Glutamatergic neuron (in vitro differentiated cells): ENCODE measurements around the gene ECSCR. TPM values are rescaled to one million over a fixed set of nuclear protein-coding genes. Genes with fewer than 3 reads are reported as not detected.
A peak's percentile ranks its signal among the peaks of the same experiment; 100 is the strongest.
"Not testable (repeated sequence)": the region's sequence is repeated elsewhere in the genome, so short reads cannot be mapped to it uniquely, and the experiment has no call there.

Source experiments
- DNase-seq: peaks from one replicate; pipeline ENCODE4 v3.0.0; 2022
- H3K27ac Mint-ChIP-seq: one replicate; pipeline ENCODE4 v1.8.0; 2020; ENCODE audit warnings: mild to moderate bottlenecking, mixed read lengths, inconsistent platforms; ENCODE audit not compliant: unreplicated experiment
- H3K27me3 Mint-ChIP-seq: one replicate; pipeline ENCODE4 v1.8.0; 2020; ENCODE audit warnings: mild to moderate bottlenecking, moderate library complexity, mixed read lengths, inconsistent platforms; ENCODE audit not compliant: unreplicated experiment
- H3K36me3 Mint-ChIP-seq: one replicate; pipeline ENCODE4 v1.8.0; 2020; ENCODE audit warnings: mild to moderate bottlenecking, mixed read lengths, inconsistent platforms; ENCODE audit not compliant: unreplicated experiment
- H3K4me1 Mint-ChIP-seq: one replicate; pipeline ENCODE4 v1.8.0; 2020; ENCODE audit warnings: mild to moderate bottlenecking, low read depth, mixed read lengths, inconsistent platforms; ENCODE audit not compliant: unreplicated experiment
- H3K4me3 Mint-ChIP-seq: one replicate; pipeline ENCODE4 v1.8.0; 2020; ENCODE audit warnings: mild to moderate bottlenecking, mixed read lengths, inconsistent platforms; ENCODE audit not compliant: unreplicated experiment
- H3K9me3 Mint-ChIP-seq: one replicate; pipeline ENCODE4 v1.8.0; 2020; ENCODE audit warnings: mild to moderate bottlenecking, moderate library complexity, mixed read lengths, inconsistent platforms; ENCODE audit not compliant: unreplicated experiment
- CTCF ChIP-seq: fragments of 200-600 bp; sonication (generic); IDR thresholded peaks from one replicate; pipeline ENCODE4 v1.5.0; 2021; ENCODE audit not compliant: partially characterized antibody, unreplicated experiment
- total RNA-seq: library from RNA; stranded (reverse); fragmentation: NEBNext Ultra II Directional; extraction: Animal tissue kit (Norgen Biotek cat#: 25700); gene quantifications from one replicate; pipeline ENCODE4 v1.2.1, GENCODE V29; 2021; ENCODE audit not compliant: unreplicated experiment

ECSCR gene
- total RNA-seq, 1 donor from 2014 or later: not detected

- no peak for DNase-seq
- peaks cover under 1% of the 10 kb centered on the region for H3K36me3 Mint-ChIP-seq
- no peaks in the 10 kb centered on the region for H3K27me3 Mint-ChIP-seq
- no peaks in the 10 kb centered on the region for H3K4me1 Mint-ChIP-seq
- H3K4me3 Mint-ChIP-seq: no peak overlapping the region
- H3K9me3 Mint-ChIP-seq: no peaks in the 10 kb centered on the region
- no peak for TF ChIP-seq CTCF
- no peak overlapping the region for H3K27ac Mint-ChIP-seq
Measured at GRCh38 chr5:139451176-139451575, 11.4 kb downstream of the ECSCR start.

- H3K36me3 Mint-ChIP-seq: no peaks in the 10 kb centered on the region
- no peak for DNase-seq
- no peak overlapping the region for H3K27ac Mint-ChIP-seq
- no peak for TF ChIP-seq CTCF
- H3K27me3 Mint-ChIP-seq: no peaks in the 10 kb centered on the region
- H3K4me1 Mint-ChIP-seq: peaks cover 5% of the 10 kb centered on the region
- H3K4me3 Mint-ChIP-seq: no peak overlapping the region
- no peaks in the 10 kb centered on the region for H3K9me3 Mint-ChIP-seq
Measured at GRCh38 chr5:139446956-139447779, 15.4 kb downstream of the ECSCR start.

GRCh38 chr5:139445325-139446170, 17.0 kb downstream of the ECSCR start:
- TF ChIP-seq CTCF: no peak
- no peak for DNase-seq
- Mint-ChIP-seq H3K27me3 (no peaks in the 10 kb centered on the region), H3K9me3 (no peaks in the 10 kb centered on the region), H3K36me3 (no peaks in the 10 kb centered on the region), H3K27ac (no peak overlapping the region), H3K4me1 (peaks cover 5% of the 10 kb centered on the region), H3K4me3 (no peak overlapping the region)

- H3K27me3 Mint-ChIP-seq: peaks cover 7% of the 10 kb centered on the region
- TF ChIP-seq CTCF: no peak
- peaks cover 15% of the 10 kb centered on the region for H3K4me1 Mint-ChIP-seq
- no peaks in the 10 kb centered on the region for H3K36me3 Mint-ChIP-seq
- no peak for DNase-seq
- H3K9me3 Mint-ChIP-seq: peaks cover 6% of the 10 kb centered on the region
- no peak overlapping the region for H3K4me3 Mint-ChIP-seq
- H3K27ac Mint-ChIP-seq: no peak overlapping the region
Measured at GRCh38 chr5:139443831-139444453, 18.6 kb downstream of the ECSCR start.

GRCh38 chr5:139440416-139440815, 22.1 kb downstream of the ECSCR start:
- peaks cover 22% of the 10 kb centered on the region for H3K4me1 Mint-ChIP-seq
- not testable (repeated sequence) for H3K4me3 Mint-ChIP-seq

More at GRCh38 chr5:139440416-139440815, 22.1 kb downstream of the ECSCR start:
- H3K9me3 Mint-ChIP-seq, H3K27me3 Mint-ChIP-seq, DNase-seq, H3K36me3 Mint-ChIP-seq: not testable (repeated sequence)
- H3K27ac Mint-ChIP-seq: peak overlapping the region; percentile 100
